Glomerular endothelial cell (primary cell): ENCODE results near the gene CD2AP. TPM values are rescaled to one million over a fixed set of nuclear protein-coding genes. Genes with fewer than 3 reads are reported as not detected.
"Not testable (repeated sequence)": the region's sequence is repeated elsewhere in the genome, so short reads cannot be mapped to it uniquely, and the experiment has no call there.

Experiments
- DNase-seq: peaks from one replicate; pipeline ENCODE4 v3.0.0-alpha.2; 2011; ENCODE audit warnings: low read depth, low spot score; ENCODE audit errors: extremely low read depth
- total RNA-seq: library from RNA; depleted of rRNA; stranded (reverse); fragments of >200 nt; gene quantifications from 2 replicates; pipeline ENCODE4 v1.2.3, GENCODE V29; 2015

CD2AP gene
- total RNA-seq, 1 donor from 2014 or later = 45.9 TPM

- not testable (repeated sequence) for DNase-seq
These were observed 78.9 kb downstream of the CD2AP start for GRCh38 chr6:47556459-47556858.

GRCh38 chr6:47563162-47563561 is 85.6 kb downstream of the CD2AP start:
- no peak for DNase-seq

- DNase-seq = not testable (repeated sequence)
These were observed 89.0 kb downstream of the CD2AP start for GRCh38 chr6:47566602-47567001.

GRCh38 chr6:47567586-47567985 is 90.0 kb downstream of the CD2AP start:
- DNase-seq = no peak

GRCh38 chr6:47571488-47571887 is 93.9 kb downstream of the CD2AP start:
- no peak for DNase-seq

- no peak for DNase-seq
These were observed 95.5 kb downstream of the CD2AP start for GRCh38 chr6:47573109-47573508.

- DNase-seq = no peak
These were observed 97.2 kb downstream of the CD2AP start for GRCh38 chr6:47574789-47575188.

GRCh38 chr6:47579040-47579439 is 101.5 kb downstream of the CD2AP start:
- no peak for DNase-seq

- no peak for DNase-seq
These were observed 104.0 kb downstream of the CD2AP start for GRCh38 chr6:47581591-47581990.

GRCh38 chr6:47587493-47587892 is 109.9 kb downstream of the CD2AP start:
- no peak for DNase-seq

- DNase-seq = no peak
These were observed 114.7 kb downstream of the CD2AP start for GRCh38 chr6:47592131-47592840.

- no peak for DNase-seq
These were observed 116.4 kb downstream of the CD2AP start for GRCh38 chr6:47593979-47594378.

- no peak for DNase-seq
These were observed 118.2 kb downstream of the CD2AP start for GRCh38 chr6:47595785-47596184.

GRCh38 chr6:47598367-47598766 is 120.8 kb downstream of the CD2AP start:
- no peak for DNase-seq

GRCh38 chr6:47599512-47599911 is 121.9 kb downstream of the CD2AP start:
- DNase-seq = no peak

GRCh38 chr6:47603227-47603626 is 125.6 kb downstream of the CD2AP start:
- DNase-seq = no peak

GRCh38 chr6:47603995-47604394 is 126.4 kb downstream of the CD2AP start:
- no peak for DNase-seq

GRCh38 chr6:47621838-47622449 is 144.4 kb downstream of the CD2AP start:
- no peak for DNase-seq

- no peak for DNase-seq
These were observed 149.2 kb downstream of the CD2AP start for GRCh38 chr6:47626782-47627181.

GRCh38 chr6:47628448-47629272 is 151.1 kb downstream of the CD2AP start:
- no peak for DNase-seq

GRCh38 chr6:47629954-47630353 is 152.4 kb downstream of the CD2AP start:
- DNase-seq = no peak

- DNase-seq = no peak
These were observed 153.0 kb downstream of the CD2AP start for GRCh38 chr6:47630587-47630986.
